IMR-90 (cell line): ENCODE measurements around the gene ZDHHC17. TPM values are rescaled to one million over a fixed set of nuclear protein-coding genes. Genes with fewer than 3 reads are reported as not detected.

Experiments used
- ATAC-seq: fragments of 200-7000 bp; cut with Tn5 transposase; 2 replicates; pipeline ENCODE4 v1.9.1; 2020; ENCODE audit warnings: low read depth, mild to moderate bottlenecking, moderate library complexity
- BruUV-seq: library from RNA; stranded (reverse); fragments of 400-500 nt; replicated peaks from 2 replicates; lab custom pipeline; 2021; lab: Mats Ljungman, UMichigan
- CTCF ChIA-PET: fragments of 300-600 bp; formaldehyde crosslinking; extraction: SDS; loops from one replicate; lab custom pipeline; 2021; ENCODE audit warnings: antibody characterized with exemption; lab: Yijun Ruan, JAX
- POLR2A ChIA-PET: fragments of 300-600 bp; sonication (Branson Sonifier 250); formaldehyde crosslinking; loops from one replicate; lab custom pipeline; 2022; ENCODE audit warnings: antibody characterized with exemption; ENCODE audit not compliant: unreplicated experiment; lab: Charles Lee
- DNase-seq: peaks from one replicate; pipeline ENCODE4 v3.0.0; 2013
- H2AFZ ChIP-seq: replicated peaks from 2 replicates; pipeline ENCODE3; 2013; ENCODE audit warnings: low read length, mild to moderate bottlenecking; ENCODE audit not compliant: poor library complexity
- H2AK5ac ChIP-seq: 2 replicates; pipeline ENCODE4 v1.6.1; 2013; ENCODE audit warnings: low read depth, low read length, inconsistent platforms
- H2AK9ac ChIP-seq: replicated peaks from 2 replicates; pipeline ENCODE3; 2013; ENCODE audit warnings: mild to moderate bottlenecking, low read depth, low read length, moderate library complexity; ENCODE audit not compliant: poor library complexity
- H2BK120ac ChIP-seq: 2 replicates; pipeline ENCODE4 v1.6.1; 2013; ENCODE audit warnings: low read depth, low read length, inconsistent platforms
- H2BK15ac ChIP-seq: 3 replicates; pipeline ENCODE4 v1.6.1; 2013; ENCODE audit warnings: low read depth, low read length, inconsistent platforms
- H2BK20ac ChIP-seq: 2 replicates; pipeline ENCODE4 v1.6.1; 2013; ENCODE audit warnings: low read depth, mild to moderate bottlenecking, inconsistent platforms, low read length, moderate library complexity
- H2BK5ac ChIP-seq: 2 replicates; pipeline ENCODE4 v1.6.1; 2013; ENCODE audit warnings: mild to moderate bottlenecking, low read depth, low read length, inconsistent platforms; ENCODE audit not compliant: poor library complexity, severe bottlenecking
- H3K14ac ChIP-seq: replicated peaks from 2 replicates; pipeline ENCODE4 v1.6.1; 2013; ENCODE audit warnings: low read depth, low read length, inconsistent platforms
- H3K18ac ChIP-seq: 2 replicates; pipeline ENCODE4 v1.6.1; 2013; ENCODE audit warnings: low read depth, low read length, control low read depth
- H3K23ac ChIP-seq: 2 replicates; pipeline ENCODE4 v1.6.1; 2013; ENCODE audit warnings: low read depth, low read length, inconsistent platforms
- H3K27ac ChIP-seq: 2 replicates; pipeline ENCODE4 v1.5.1; 2013; ENCODE audit warnings: mild to moderate bottlenecking, control low read depth, low read length; ENCODE audit not compliant: insufficient read depth
- H3K27me3 ChIP-seq: 2 replicates; pipeline ENCODE4 v1.6.1; 2013; ENCODE audit warnings: low read length; ENCODE audit not compliant: control insufficient read depth, insufficient read depth
- H3K36me3 ChIP-seq: 2 replicates; pipeline ENCODE4 v1.6.1; 2013; ENCODE audit warnings: low read length, mixed read lengths; ENCODE audit not compliant: control insufficient read depth, insufficient read depth
- H3K4ac ChIP-seq: 2 replicates; pipeline ENCODE4 v1.6.1; 2013; ENCODE audit warnings: low read depth, low read length, inconsistent platforms
- H3K4me1 ChIP-seq: 2 replicates; pipeline ENCODE4 v1.6.1; 2013; ENCODE audit warnings: low read length, mixed read lengths; ENCODE audit not compliant: control insufficient read depth, insufficient read depth
- H3K4me2 ChIP-seq: 2 replicates; pipeline ENCODE4 v1.6.1; 2013; ENCODE audit warnings: low read depth, mild to moderate bottlenecking, control low read depth, low read length, moderate library complexity
- H3K4me3 ChIP-seq: 2 replicates; pipeline ENCODE4 v1.5.1; 2013; ENCODE audit warnings: low read depth, mild to moderate bottlenecking, control low read depth, low read length, moderate library complexity; ENCODE audit not compliant: insufficient read depth
- H3K56ac ChIP-seq: 2 replicates; pipeline ENCODE4 v1.6.1; 2013; ENCODE audit warnings: low read length, inconsistent platforms; ENCODE audit not compliant: insufficient read depth; ENCODE audit errors: extremely low read depth
- H3K79me1 ChIP-seq, 2 experiments: 2 replicates each; pipeline ENCODE4 v1.6.1; 2013; ENCODE audit warnings: low read length in 2 of 2, inconsistent platforms in 1 of 2, low read depth in 1 of 2
- H3K9ac ChIP-seq: 2 replicates; pipeline ENCODE4 v1.6.1; 2013; ENCODE audit warnings: low read depth, low read length, control low read depth
- H3K9me1 ChIP-seq: 2 replicates; pipeline ENCODE4 v1.6.1; 2013; ENCODE audit warnings: low read length, inconsistent platforms; ENCODE audit not compliant: insufficient read depth
- H3K9me3 ChIP-seq: 2 replicates; pipeline ENCODE4 v1.6.1; 2013; ENCODE audit warnings: low read length; ENCODE audit not compliant: control insufficient read depth, insufficient read depth
- H4K20me1 ChIP-seq: 2 replicates; pipeline ENCODE4 v1.6.1; 2013; ENCODE audit warnings: low read length, inconsistent platforms; ENCODE audit not compliant: insufficient read depth
- H4K5ac ChIP-seq: 2 replicates; pipeline ENCODE4 v1.6.1; 2013; ENCODE audit warnings: mild to moderate bottlenecking, low read depth, low read length, control low read depth
- H4K8ac ChIP-seq, 2 experiments: 2 replicates each; pipeline ENCODE4 v1.6.1; 2013; ENCODE audit warnings: low read depth in 2 of 2, low read length in 2 of 2, control low read depth in 1 of 2, inconsistent platforms in 1 of 2
- H4K91ac ChIP-seq: 2 replicates; pipeline ENCODE4 v1.6.1; 2013; ENCODE audit warnings: low read depth, low read length, inconsistent platforms; ENCODE audit not compliant: insufficient read depth
- NFE2L2 ChIP-seq: fragments of 150-350 bp; IDR thresholded peaks from 2 replicates; pipeline ENCODE4 v1.6.1; 2016; ENCODE audit warnings: low read depth, mild to moderate bottlenecking, low read length
- RAD21 ChIP-seq: IDR thresholded peaks from 2 replicates; pipeline ENCODE4 v1.6.1; 2012; ENCODE audit warnings: low read length, improper control_type of control experiment
- RCOR1 ChIP-seq: IDR thresholded peaks from 2 replicates; pipeline ENCODE4 v1.6.1; 2012; ENCODE audit warnings: mild to moderate bottlenecking, low read length, improper control_type of control experiment; ENCODE audit not compliant: insufficient replicate concordance
- WGBS, 2 experiments: methylation state at CpG; one replicate each; pipeline versions ENCODE4 v1.1.5 to v1.1.7; 2013; ENCODE audit warnings: missing lambda C conversion rate in 2 of 2; ENCODE audit not compliant: insufficient read length in 1 of 2; ENCODE audit errors: extremely low coverage in 2 of 2; 5-methylcytosine and 5-hydroxymethylcytosine counted together
- dilution Hi-C: fragments of 300-500 bp; cut with HindIII; formaldehyde crosslinking; loops from one replicate; pipeline ENCODE4 v1.14.3; 2018; ENCODE audit warnings: low sequenced_read_pairs; ENCODE audit not compliant: unreplicated experiment
- in situ Hi-C: fragments of 300-500 bp; cut with MboI; formaldehyde crosslinking; loops from 3 replicates; pipeline ENCODE4 v1.14.3; 2019; ENCODE audit warnings: low sequenced_read_pairs, inconsistent platforms, mixed read lengths
- intact Hi-C: fragments of 100-400 bp; cut with micrococcal nuclease; formaldehyde crosslinking; loops from 2 replicates; pipeline ENCODE4 v1.10.0; 2022
- polyA plus RNA-seq, 3 experiments: library from polyadenylated mRNA; depleted of rRNA; stranded (reverse); fragments of >200 nt; gene quantifications; 2 replicates each; pipeline ENCODE4 v1.2.3, GENCODE V29; 2012; ENCODE audit warnings: low replicate concordance in 1 of 3
- total RNA-seq: library from RNA; depleted of rRNA; stranded (reverse); fragments of >200 nt; gene quantifications from 2 replicates; pipeline ENCODE4 v1.2.3, GENCODE V29; 2012

ZDHHC17 gene
- total and polyA plus RNA-seq, 2 of the 4 experiments (the other 2 are of a cell fraction): 23.3 to 125 TPM

GRCh38 chr12:76717314-76717713 lies 46.6 kb upstream of the ZDHHC17 start:
- H2BK120ac ChIP-seq: peak overlapping the region; percentile 62; the same call in 1 of the 2 replicates
- CTCF ChIA-PET: no interaction called here
- no peak overlapping the region for H3K4me3 ChIP-seq
- H2BK20ac ChIP-seq: peak overlapping the region; percentile 79; the same call in 1 of the 2 replicates
- peaks cover 14% of the 10 kb centered on the region for H3K9me1 ChIP-seq
- peak overlapping the region; percentile 67; the same call in 1 of the 2 replicates for H3K4me2 ChIP-seq
- POLR2A ChIA-PET: no interaction called here
- H2AK9ac ChIP-seq: no peak overlapping the region
- no peak overlapping the region for H4K91ac ChIP-seq
- BruUV-seq: no TSS peak
- TF ChIP-seq RCOR1 (no peak), RAD21 (no peak), NFE2L2 (no peak)
- H3K36me3 ChIP-seq: no peaks in the 10 kb centered on the region
- no peak for ATAC-seq
- H3K27ac ChIP-seq: no peak overlapping the region
- peak overlapping the region in 1 of 2 experiments; percentile 4; a peak in 2 of 4 replicates for H4K8ac ChIP-seq
- peak overlapping the region; percentile 82; the same call in 1 of the 2 replicates for H4K5ac ChIP-seq
- H3K4me1 ChIP-seq: peaks cover 16% of the 10 kb centered on the region
- WGBS, 2 experiments: no CpG with 5 or more reads among the region's 1 CpG
- peaks cover 0 to 5% of the 10 kb centered on the region in 2 experiments; a peak in 1 of 4 replicates for H3K79me1 ChIP-seq
- peak overlapping the region; percentile 35; the same call in 1 of the 3 replicates for H2BK15ac ChIP-seq
- no peak overlapping the region for H3K9ac ChIP-seq
- H3K27me3 ChIP-seq: no peaks in the 10 kb centered on the region
- dilution Hi-C loops: no loop called here
- no peak for DNase-seq
- H3K14ac ChIP-seq: 0 out of 2 replicates have a peak overlapping the region, but pooled peaks have one; percentile 5
- peak overlapping the region; percentile 78 for H2BK5ac ChIP-seq
- no peak overlapping the region for H2AFZ ChIP-seq
- H2AK5ac ChIP-seq: no peak overlapping the region
- no peaks in the 10 kb centered on the region for H4K20me1 ChIP-seq
- in situ Hi-C loops: no loop called here
- H3K56ac ChIP-seq: no peak overlapping the region
- intact Hi-C loops: loop anchor here (5.0 kb wide), 1 partner anchor 45 kb away; the partner anchor contains the start of gene ZDHHC17
- peak overlapping the region; percentile 23; the same call in 1 of the 2 replicates for H3K4ac ChIP-seq
- H3K9me3 ChIP-seq: no peaks in the 10 kb centered on the region; the same call in 1 of the 2 replicates
- H3K23ac ChIP-seq: peak overlapping the region; percentile 41; the same call in 1 of the 2 replicates
- peak overlapping the region; percentile 76; the same call in 1 of the 2 replicates for H3K18ac ChIP-seq
